DND-41 (cell line): ENCODE results near the gene FHIT.

ENCODE experiments used
- ATAC-seq: fragments of 200-7000 bp; cut with Tn5 transposase; 3 replicates; pipeline ENCODE4 v1.9.1; 2021; ENCODE audit warnings: low read depth; ENCODE audit not compliant: insufficient read depth
- DNase-seq: peaks from one replicate; pipeline ENCODE4 v3.0.0-alpha.2; 2020
- H2AFZ ChIP-seq: 2 replicates; pipeline ENCODE4 v1.6.0; 2012; ENCODE audit warnings: low read depth, low read length
- H3K27ac ChIP-seq: 2 replicates; pipeline ENCODE4 v1.5.1; 2012; ENCODE audit warnings: low read length, inconsistent platforms
- H3K27me3 ChIP-seq: fragments of 200-600 bp; sonication (generic); 2 replicates; pipeline ENCODE4 v1.6.0; 2012; ENCODE audit warnings: low read length, mild to moderate bottlenecking, inconsistent platforms; ENCODE audit not compliant: insufficient read depth, poor library complexity
- H3K36me3 ChIP-seq: 2 replicates; pipeline ENCODE4 v1.5.1; 2012; ENCODE audit warnings: low read length, inconsistent platforms; ENCODE audit not compliant: insufficient read depth
- H3K4me1 ChIP-seq: 2 replicates; pipeline ENCODE4 v1.5.1; 2012; ENCODE audit warnings: mild to moderate bottlenecking, low read length; ENCODE audit not compliant: insufficient read depth
- H3K4me2 ChIP-seq: 2 replicates; pipeline ENCODE4 v1.6.0; 2012; ENCODE audit warnings: mild to moderate bottlenecking, moderate library complexity, low read length, inconsistent platforms; ENCODE audit not compliant: insufficient read depth
- H3K4me3 ChIP-seq, 2 experiments: fragments of 200-600 bp in 1 of 2; shearing (Covaris generic) in 1 of 2; 2 replicates each; pipeline ENCODE4 v1.5.1; 2012 to 2016; ENCODE audit warnings: inconsistent platforms in 2 of 2, low read length in 2 of 2, mild to moderate bottlenecking in 2 of 2, low read depth in 1 of 2, moderate library complexity in 1 of 2
- H3K79me2 ChIP-seq: 2 replicates; pipeline ENCODE4 v1.6.0; 2012; ENCODE audit warnings: low read length, inconsistent platforms; ENCODE audit not compliant: insufficient read depth
- H3K9ac ChIP-seq: 2 replicates; pipeline ENCODE4 v1.6.0; 2012; ENCODE audit warnings: low read depth, mild to moderate bottlenecking, inconsistent platforms, low read length, moderate library complexity
- H3K9me3 ChIP-seq: 2 replicates; pipeline ENCODE4 v1.5.1; 2012; ENCODE audit warnings: low read length, moderate library complexity, mild to moderate bottlenecking, inconsistent platforms; ENCODE audit not compliant: insufficient read depth, severe bottlenecking
- H4K20me1 ChIP-seq: 2 replicates; pipeline ENCODE4 v1.6.0; 2012; ENCODE audit warnings: low read length; ENCODE audit not compliant: insufficient read depth
- EZH2 ChIP-seq: IDR thresholded peaks from 3 replicates; pipeline ENCODE4 v1.6.1; 2012; ENCODE audit warnings: borderline replicate concordance, low read depth, mild to moderate bottlenecking, moderate library complexity, low read length, inconsistent platforms; ENCODE audit not compliant: severe bottlenecking
- TF ChIP-seq, protein P1 (sequence below): IDR thresholded peaks from 2 replicates; pipeline ENCODE4 v1.5.1; 2012; ENCODE audit warnings: borderline replicate concordance, low read length, moderate library complexity, mild to moderate bottlenecking; ENCODE audit not compliant: poor library complexity, severe bottlenecking; ENCODE audit errors: extremely low read depth

FHIT gene

DNA sequence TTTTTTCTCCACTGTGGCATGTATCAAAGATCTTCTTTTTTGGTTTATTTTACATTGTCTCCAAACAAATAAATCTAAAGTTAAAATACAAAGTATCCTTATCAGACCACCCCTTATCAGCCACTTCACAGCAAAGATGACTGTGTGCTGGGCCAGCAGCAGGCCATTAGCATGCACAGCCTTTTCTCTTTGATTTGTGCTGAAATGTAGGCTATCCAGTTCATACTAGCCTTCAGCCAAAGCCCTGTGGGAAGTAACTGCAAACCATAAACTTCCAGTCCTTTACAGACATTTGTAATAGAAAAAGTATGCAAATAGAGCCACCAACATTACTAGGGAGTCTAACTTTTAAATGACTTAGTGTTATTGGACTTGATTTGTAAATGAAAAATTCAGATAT lies 816.3 kb downstream of the FHIT start:
- H3K9ac ChIP-seq, result no peak overlapping the region
- no peaks in the 10 kb centered on the region for H3K27me3 ChIP-seq
- no peaks in the 10 kb centered on the region for H4K20me1 ChIP-seq
- H3K79me2 ChIP-seq, result no peaks in the 10 kb centered on the region
- no peaks in the 10 kb centered on the region for H3K9me3 ChIP-seq
- no peak overlapping the region for H3K27ac ChIP-seq
- ATAC-seq, result no peak
- no peak overlapping the region for H3K4me2 ChIP-seq
- H3K36me3 ChIP-seq, result no peaks in the 10 kb centered on the region
- H2AFZ ChIP-seq, result peak overlapping the region; percentile 49; the same call in 1 of the 2 replicates
- no peak overlapping the region for H3K4me3 ChIP-seq
- H3K4me1 ChIP-seq, result no peaks in the 10 kb centered on the region
- DNase-seq, result no peak
- TF ChIP-seq, protein P1, sequence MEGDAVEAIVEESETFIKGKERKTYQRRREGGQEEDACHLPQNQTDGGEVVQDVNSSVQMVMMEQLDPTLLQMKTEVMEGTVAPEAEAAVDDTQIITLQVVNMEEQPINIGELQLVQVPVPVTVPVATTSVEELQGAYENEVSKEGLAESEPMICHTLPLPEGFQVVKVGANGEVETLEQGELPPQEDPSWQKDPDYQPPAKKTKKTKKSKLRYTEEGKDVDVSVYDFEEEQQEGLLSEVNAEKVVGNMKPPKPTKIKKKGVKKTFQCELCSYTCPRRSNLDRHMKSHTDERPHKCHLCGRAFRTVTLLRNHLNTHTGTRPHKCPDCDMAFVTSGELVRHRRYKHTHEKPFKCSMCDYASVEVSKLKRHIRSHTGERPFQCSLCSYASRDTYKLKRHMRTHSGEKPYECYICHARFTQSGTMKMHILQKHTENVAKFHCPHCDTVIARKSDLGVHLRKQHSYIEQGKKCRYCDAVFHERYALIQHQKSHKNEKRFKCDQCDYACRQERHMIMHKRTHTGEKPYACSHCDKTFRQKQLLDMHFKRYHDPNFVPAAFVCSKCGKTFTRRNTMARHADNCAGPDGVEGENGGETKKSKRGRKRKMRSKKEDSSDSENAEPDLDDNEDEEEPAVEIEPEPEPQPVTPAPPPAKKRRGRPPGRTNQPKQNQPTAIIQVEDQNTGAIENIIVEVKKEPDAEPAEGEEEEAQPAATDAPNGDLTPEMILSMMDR, result no peak
- TF ChIP-seq EZH2, result no peak

DNA sequence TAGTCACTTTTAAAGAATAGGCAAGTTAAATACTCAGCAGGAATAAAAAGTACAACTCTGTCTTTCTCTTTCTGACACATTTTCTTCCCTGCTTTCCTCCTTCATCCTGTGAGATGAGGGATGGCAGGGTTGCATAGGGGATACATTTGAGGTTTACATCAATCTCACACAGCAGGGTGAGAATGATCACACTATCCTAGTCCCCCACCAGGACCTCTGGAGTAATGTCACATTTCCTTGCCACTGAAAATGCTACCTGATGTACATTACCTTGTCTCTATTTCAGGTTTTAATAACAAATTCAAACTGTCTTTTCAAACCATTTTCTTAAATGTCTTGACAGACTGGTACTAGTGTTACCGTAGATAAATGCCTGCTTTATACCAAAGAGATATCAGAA lies 816.9 kb downstream of the FHIT start:
- H3K79me2 ChIP-seq, result no peaks in the 10 kb centered on the region
- ATAC-seq (no peak), DNase-seq (no peak)
- no peak overlapping the region for H3K27ac ChIP-seq
- H2AFZ ChIP-seq, result no peak overlapping the region
- H3K27me3 ChIP-seq, result no peaks in the 10 kb centered on the region
- H3K9me3 ChIP-seq, result no peaks in the 10 kb centered on the region
- no peaks in the 10 kb centered on the region for H4K20me1 ChIP-seq
- no peak overlapping the region for H3K4me3 ChIP-seq
- H3K4me1 ChIP-seq, result no peaks in the 10 kb centered on the region
- H3K9ac ChIP-seq, result no peak overlapping the region
- TF ChIP-seq, protein P1, result no peak
- TF ChIP-seq EZH2, result no peak
- H3K4me2 ChIP-seq, result no peak overlapping the region
- H3K36me3 ChIP-seq, result no peaks in the 10 kb centered on the region

DNA sequence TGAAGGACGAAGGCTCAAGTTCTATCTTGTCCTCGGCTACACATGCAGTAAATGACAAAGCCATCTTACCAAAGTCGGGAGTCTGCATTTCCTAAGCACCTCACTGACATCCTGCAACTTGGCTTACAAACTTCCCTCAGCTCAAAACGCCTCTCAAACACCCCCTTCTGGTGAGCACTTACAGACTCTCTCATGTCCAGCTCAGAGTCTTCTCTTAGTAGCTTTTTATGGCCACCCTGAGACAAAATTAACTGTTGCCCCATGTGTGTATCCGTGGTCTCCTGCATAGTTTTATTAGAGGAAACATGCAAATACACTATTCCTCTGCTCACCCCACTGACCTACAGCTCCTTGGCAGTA lies 819.7 kb downstream of the FHIT start:
- Histone ChIP-seq H3K4me2 (no peak overlapping the region), H3K9me3 (no peaks in the 10 kb centered on the region), H3K27me3 (no peaks in the 10 kb centered on the region), H3K79me2 (no peaks in the 10 kb centered on the region), H2AFZ (peak overlapping the region; percentile 19; the same call in 1 of the 2 replicates), H3K9ac (no peak overlapping the region), H3K4me3 (no peak overlapping the region), H3K4me1 (no peaks in the 10 kb centered on the region), H4K20me1 (no peaks in the 10 kb centered on the region), H3K36me3 (no peaks in the 10 kb centered on the region), H3K27ac (no peak overlapping the region)
- ATAC-seq, result no peak
- TF ChIP-seq EZH2, result no peak
- TF ChIP-seq, protein P1, result peak; percentile 38
- DNase-seq, result no peak

DNA sequence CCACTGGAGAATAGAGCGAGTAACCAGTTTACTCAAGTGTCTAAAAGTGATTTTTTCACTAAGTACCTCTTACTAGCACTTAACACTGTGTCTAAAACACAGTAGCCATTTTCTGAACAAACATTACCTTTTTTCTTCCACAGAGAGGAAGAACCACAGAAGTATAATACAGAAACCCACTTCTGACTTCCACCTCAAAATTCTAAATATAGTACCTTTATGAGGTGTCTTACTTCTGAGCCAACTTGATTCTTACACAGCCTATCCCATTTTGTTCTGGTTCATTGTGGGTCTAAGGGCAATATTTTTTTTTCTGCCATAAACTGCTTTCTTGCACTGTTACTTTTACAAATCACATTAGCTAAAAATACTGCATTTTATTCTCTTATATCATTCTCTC lies 821.0 kb downstream of the FHIT start:
- Histone ChIP-seq H3K4me1 (no peaks in the 10 kb centered on the region), H3K4me2 (no peak overlapping the region), H3K27ac (no peak overlapping the region), H3K79me2 (no peaks in the 10 kb centered on the region), H3K36me3 (no peaks in the 10 kb centered on the region), H3K27me3 (no peaks in the 10 kb centered on the region), H2AFZ (no peak overlapping the region), H3K9ac (no peak overlapping the region), H3K9me3 (no peaks in the 10 kb centered on the region), H3K4me3 (no peak overlapping the region), H4K20me1 (no peaks in the 10 kb centered on the region)
- DNase-seq, result no peak
- no peak for ATAC-seq
- TF ChIP-seq, protein P1, result no peak
- TF ChIP-seq EZH2, result no peak
